Neuronal stem cell (in vitro differentiated cells): ENCODE results near the gene XPO4.
"Not testable (repeated sequence)": the region's sequence is repeated elsewhere in the genome, so short reads cannot be mapped to it uniquely, and the experiment has no call there.

Experiments used
- DNase-seq: peaks from one replicate; pipeline ENCODE4 v3.0.0-alpha.2; 2013; ENCODE audit warnings: low spot score
- H2AFZ ChIP-seq: one replicate; pipeline ENCODE4 v1.6.1; 2013; ENCODE audit warnings: mild to moderate bottlenecking, low read length, inconsistent platforms
- H2AK5ac ChIP-seq: 2 replicates; pipeline ENCODE4 v1.6.1; 2013; ENCODE audit warnings: low read depth, mild to moderate bottlenecking, inconsistent platforms, low read length, moderate library complexity, mixed read lengths
- H2BK120ac ChIP-seq: 2 replicates; pipeline ENCODE4 v1.6.1; 2013; ENCODE audit warnings: low read depth, mild to moderate bottlenecking, inconsistent platforms, low read length, moderate library complexity, mixed read lengths
- H2BK12ac ChIP-seq: one replicate; pipeline ENCODE4 v1.6.1; 2013; ENCODE audit warnings: low read length, inconsistent platforms
- H2BK15ac ChIP-seq: 2 replicates; pipeline ENCODE4 v1.6.1; 2013; ENCODE audit warnings: mild to moderate bottlenecking, low read length, inconsistent platforms, mixed read lengths
- H2BK5ac ChIP-seq: one replicate; pipeline ENCODE4 v1.6.1; 2013; ENCODE audit warnings: inconsistent platforms, mild to moderate bottlenecking, low read length, moderate library complexity
- H3K14ac ChIP-seq: one replicate; pipeline ENCODE4 v1.6.1; 2013; ENCODE audit warnings: low read length, inconsistent platforms
- H3K18ac ChIP-seq: 2 replicates; pipeline ENCODE4 v1.6.1; 2013; ENCODE audit warnings: low read length, inconsistent platforms
- H3K23ac ChIP-seq: 2 replicates; pipeline ENCODE4 v1.6.1; 2013; ENCODE audit warnings: low read depth, mild to moderate bottlenecking, mixed read lengths, low read length, inconsistent platforms; ENCODE audit not compliant: poor library complexity
- H3K27ac ChIP-seq: replicated peaks from 3 replicates; pipeline ENCODE4 v1.5.1; 2013; ENCODE audit warnings: low read length, inconsistent platforms
- H3K27me3 ChIP-seq, 3 experiments: 2 replicates each; pipeline ENCODE4 v1.6.1; 2013; ENCODE audit warnings: low read length in 3 of 3, mild to moderate bottlenecking in 2 of 3, inconsistent platforms in 1 of 3, low read depth in 1 of 3, mixed read lengths in 1 of 3, moderate library complexity in 1 of 3; ENCODE audit not compliant: control insufficient read depth in 3 of 3, insufficient read depth in 3 of 3
- H3K36me3 ChIP-seq, 2 donors: replicated peaks in 1 of 2; 2 replicates each; pipeline ENCODE4 v1.6.1; 2013; ENCODE audit warnings: low read length in 2 of 2; ENCODE audit not compliant: control insufficient read depth in 2 of 2, insufficient read depth in 2 of 2
- H3K4ac ChIP-seq: 2 replicates; pipeline ENCODE4 v1.6.1; 2013; ENCODE audit warnings: inconsistent platforms, mild to moderate bottlenecking, low read length, moderate library complexity
- H3K4me1 ChIP-seq, 2 donors: 1 replicate in 1 of 2; 2 replicates in 1 of 2; pipeline ENCODE4 v1.6.1; 2013; ENCODE audit warnings: low read length in 2 of 2, low read depth in 1 of 2; ENCODE audit not compliant: control insufficient read depth in 2 of 2, insufficient read depth in 1 of 2
- H3K4me2 ChIP-seq: one replicate; pipeline ENCODE4 v1.6.1; 2013; ENCODE audit warnings: mild to moderate bottlenecking, low read length, inconsistent platforms; ENCODE audit not compliant: insufficient read depth, poor library complexity, severe bottlenecking
- H3K4me3 ChIP-seq, 2 donors: 2 replicates each; pipeline ENCODE4 v1.5.1; 2013; ENCODE audit warnings: low read length in 2 of 2, mild to moderate bottlenecking in 2 of 2, inconsistent platforms in 1 of 2, moderate library complexity in 1 of 2
- H3K79me1 ChIP-seq: one replicate; pipeline ENCODE4 v1.6.1; 2013; ENCODE audit warnings: low read depth, mild to moderate bottlenecking, inconsistent platforms, low read length, moderate library complexity
- H3K9ac ChIP-seq: one replicate; pipeline ENCODE4 v1.6.1; 2013; ENCODE audit warnings: mild to moderate bottlenecking, low read depth, low read length, inconsistent platforms; ENCODE audit not compliant: poor library complexity
- H3K9me3 ChIP-seq, 2 donors: replicated peaks in 1 of 2; 2 replicates each; pipeline versions ENCODE3 to v1.6.1; 2013; ENCODE audit warnings: low read length in 2 of 2, mild to moderate bottlenecking in 2 of 2, inconsistent platforms in 1 of 2, low read depth in 1 of 2, mixed read lengths in 1 of 2, moderate library complexity in 1 of 2; ENCODE audit not compliant: control insufficient read depth in 2 of 2, insufficient read depth in 1 of 2
- H4K8ac ChIP-seq: one replicate; pipeline ENCODE4 v1.6.1; 2013; ENCODE audit warnings: low read depth, mild to moderate bottlenecking, inconsistent platforms, low read length, moderate library complexity
- H4K91ac ChIP-seq: one replicate; pipeline ENCODE4 v1.6.1; 2013; ENCODE audit warnings: low read length, low read depth, mild to moderate bottlenecking, inconsistent platforms; ENCODE audit not compliant: poor library complexity
- WGBS, 2 donors: extraction: QIAGEN DNeasy Blood & Tissue Kit; methylation state at CpG; one replicate each; pipeline ENCODE4 v1.1.7; 2013; ENCODE audit warnings: missing lambda C conversion rate in 2 of 2, mixed read lengths in 1 of 2; ENCODE audit not compliant: insufficient read length in 2 of 2, insufficient replicate concordance in 1 of 2; ENCODE audit errors: extremely low coverage in 2 of 2; 5-methylcytosine and 5-hydroxymethylcytosine counted together

XPO4 gene

GRCh38 chr13:20891768-20892167 lies 10.8 kb downstream of the XPO4 start:
- Histone ChIP-seq H3K4ac (no peak overlapping the region), H3K4me1 (no peaks in the 10 kb centered on the region), H2BK5ac (no peak overlapping the region), H3K23ac (no peak overlapping the region), H3K4me3 (no peak overlapping the region), H3K9me3 (no peaks in the 10 kb centered on the region), H3K36me3 (peaks cover 0 to 10% of the 10 kb centered on the region in 2 donors), H4K8ac (no peak overlapping the region), H3K27ac (no peak overlapping the region), H3K18ac (no peak overlapping the region), H3K9ac (no peak overlapping the region), H3K14ac (no peak overlapping the region), H2BK12ac (no peak overlapping the region), H2AK5ac (no peak overlapping the region), H4K91ac (no peak overlapping the region), H2BK15ac (no peak overlapping the region), H3K27me3 (no peaks in the 10 kb centered on the region), H3K79me1 (peaks cover 5% of the 10 kb centered on the region), H3K4me2 (no peak overlapping the region), H2AFZ (no peak overlapping the region), H2BK120ac (no peak overlapping the region)
- WGBS, 2 donors, result no CpG with 5 or more reads among the region's 7 CpGs
- no peak for DNase-seq

- no CpG with 5 or more reads among the region's 3 CpGs for WGBS, 2 donors
- H3K36me3 ChIP-seq, result peaks cover 0 to 10% of the 10 kb centered on the region in 2 donors
- H3K23ac ChIP-seq, result no peak overlapping the region
- no peak overlapping the region for H3K4ac ChIP-seq
- no peak overlapping the region for H3K9ac ChIP-seq
- no peak overlapping the region for H2BK15ac ChIP-seq
- no peak overlapping the region for H3K4me2 ChIP-seq
- H2AK5ac ChIP-seq, result no peak overlapping the region
- peaks cover 5% of the 10 kb centered on the region for H3K79me1 ChIP-seq
- H2BK12ac ChIP-seq, result no peak overlapping the region
- H3K14ac ChIP-seq, result no peak overlapping the region
- H4K8ac ChIP-seq, result no peak overlapping the region
- H4K91ac ChIP-seq, result no peak overlapping the region
- no peak overlapping the region for H2BK5ac ChIP-seq
- H3K27me3 ChIP-seq, result no peaks in the 10 kb centered on the region
- DNase-seq, result no peak
- no peak overlapping the region for H3K18ac ChIP-seq
- H3K27ac ChIP-seq, result no peak overlapping the region
- no peak overlapping the region for H2BK120ac ChIP-seq
- H2AFZ ChIP-seq, result no peak overlapping the region
- no peaks in the 10 kb centered on the region for H3K9me3 ChIP-seq
- no peaks in the 10 kb centered on the region for H3K4me1 ChIP-seq
- no peak overlapping the region for H3K4me3 ChIP-seq
Observed at GRCh38 chr13:20891034-20891433, 11.5 kb downstream of the XPO4 start.

GRCh38 chr13:20890540-20890939 lies 12.0 kb downstream of the XPO4 start:
- H3K36me3 ChIP-seq, H3K79me1 ChIP-seq, H2AK5ac ChIP-seq, H3K27ac ChIP-seq, H3K4me1 ChIP-seq, H3K4me3 ChIP-seq, H3K23ac ChIP-seq, H3K14ac ChIP-seq, H3K18ac ChIP-seq, H2BK5ac ChIP-seq, H2AFZ ChIP-seq, H3K9me3 ChIP-seq, DNase-seq, H2BK15ac ChIP-seq, H2BK12ac ChIP-seq, H2BK120ac ChIP-seq, H3K4ac ChIP-seq, H3K9ac ChIP-seq, H3K27me3 ChIP-seq, H4K91ac ChIP-seq, H3K4me2 ChIP-seq: not testable (repeated sequence)
- peak overlapping the region; percentile 17 for H4K8ac ChIP-seq
- WGBS, 2 donors, result no CpG with 5 or more reads among the region's 6 CpGs

GRCh38 chr13:20882206-20882605 lies 20.3 kb downstream of the XPO4 start:
- Histone ChIP-seq H2BK15ac (no peak overlapping the region), H3K9ac (no peak overlapping the region), H3K27me3 (no peaks in the 10 kb centered on the region), H3K23ac (no peak overlapping the region), H3K27ac (no peak overlapping the region), H4K91ac (no peak overlapping the region), H2BK5ac (no peak overlapping the region), H3K4me3 (no peak overlapping the region), H2AK5ac (no peak overlapping the region), H3K18ac (no peak overlapping the region), H2BK12ac (no peak overlapping the region), H3K4ac (no peak overlapping the region), H3K79me1 (no peaks in the 10 kb centered on the region), H3K4me1 (peaks cover 0 to 10% of the 10 kb centered on the region in 2 donors), H3K36me3 (peaks cover 0 to 3% of the 10 kb centered on the region in 2 donors), H4K8ac (no peak overlapping the region), H3K4me2 (no peak overlapping the region), H2AFZ (no peak overlapping the region), H3K9me3 (peaks cover 0 to 10% of the 10 kb centered on the region in 2 donors), H3K14ac (no peak overlapping the region), H2BK120ac (no peak overlapping the region)
- no CpG with 5 or more reads among the region's 3 CpGs for WGBS, 2 donors
- no peak for DNase-seq
